PC-3 (cell line): ENCODE data around the gene ZFHX3. TPM values are rescaled to one million over a fixed set of nuclear protein-coding genes. Genes with fewer than 3 reads are reported as not detected.

Experiments used
- ATAC-seq: fragments of 200-7000 bp; cut with Tn5 transposase; 2 replicates; pipeline ENCODE4 v1.9.1; 2020; ENCODE audit warnings: mild to moderate bottlenecking, moderate library complexity
- BruUV-seq: library from RNA; stranded (reverse); fragments of 400-500 nt; replicated peaks from 2 replicates; lab custom pipeline; 2021; lab: Mats Ljungman, UMichigan
- CTCF ChIA-PET: fragments of 300-600 bp; sonication (Branson Sonifier 250); formaldehyde crosslinking; loops from one replicate; lab custom pipeline; 2022; ENCODE audit warnings: antibody characterized with exemption; lab: Charles Lee
- POLR2A ChIA-PET: fragments of 300-600 bp; sonication (Branson Sonifier 250); formaldehyde crosslinking; loops from one replicate; lab custom pipeline; 2022; ENCODE audit warnings: antibody characterized with exemption; ENCODE audit not compliant: unreplicated experiment; lab: Charles Lee
- DNase-seq: peaks from one replicate; pipeline ENCODE4 v3.0.0-alpha.2; 2015
- H2AFZ ChIP-seq: fragments of 300-600 bp; sonication (generic); 2 replicates; pipeline ENCODE4 v1.6.0; 2016; ENCODE audit warnings: antibody characterized with exemption, low read length
- H3F3A ChIP-seq: fragments of 300-600 bp; sonication (generic); one replicate; pipeline ENCODE4 v1.6.0; 2017; ENCODE audit warnings: antibody characterized with exemption, low read length, control low read depth, mild to moderate bottlenecking; ENCODE audit not compliant: unreplicated experiment
- H3K27ac ChIP-seq: fragments of 300-600 bp; sonication (generic); 2 replicates; pipeline ENCODE4 v1.5.1; 2016; ENCODE audit warnings: mild to moderate bottlenecking, low read length
- H3K27me3 ChIP-seq: fragments of 300-600 bp; sonication (generic); 2 replicates; pipeline ENCODE4 v1.6.1; 2016; ENCODE audit warnings: low read length, mixed read lengths
- H3K36me3 ChIP-seq: fragments of 300-600 bp; sonication (generic); 2 replicates; pipeline ENCODE4 v1.6.1; 2016; ENCODE audit warnings: low read depth, mixed run types, low read length, mixed read lengths
- H3K4me1 ChIP-seq: fragments of 300-600 bp; sonication (generic); 2 replicates; pipeline ENCODE4 v1.5.1; 2016; ENCODE audit warnings: low read length; ENCODE audit not compliant: insufficient read depth
- H3K4me2 ChIP-seq: fragments of 300-600 bp; sonication (generic); 2 replicates; pipeline ENCODE4 v1.6.0; 2016; ENCODE audit warnings: low read length
- H3K4me3 ChIP-seq: fragments of 300-600 bp; sonication (generic); 2 replicates; pipeline ENCODE4 v1.5.1; 2016; ENCODE audit warnings: mild to moderate bottlenecking, low read length, mixed read lengths
- H3K79me2 ChIP-seq: fragments of 300-600 bp; sonication (generic); 2 replicates; pipeline ENCODE4 v1.6.1; 2017; ENCODE audit warnings: low read length, mixed read lengths
- H3K9ac ChIP-seq: fragments of 300-600 bp; sonication (generic); 2 replicates; pipeline ENCODE4 v1.6.0; 2016; ENCODE audit warnings: mild to moderate bottlenecking, low read length
- H3K9me2 ChIP-seq: fragments of 300-600 bp; sonication (generic); replicated peaks from 2 replicates; pipeline ENCODE4 v1.6.1; 2016; ENCODE audit warnings: mixed run types, low read length, mixed read lengths
- H3K9me3 ChIP-seq: fragments of 300-600 bp; sonication (generic); 2 replicates; pipeline ENCODE4 v1.6.1; 2016; ENCODE audit warnings: low read length, mixed read lengths
- H4K20me1 ChIP-seq: fragments of 300-600 bp; sonication (generic); 2 replicates; pipeline ENCODE4 v1.6.1; 2016; ENCODE audit warnings: low read length, mixed read lengths
- CTCF ChIP-seq: fragments of 300-600 bp; sonication (generic); conservative IDR thresholded peaks from 2 replicates; pipeline ENCODE4 v1.5.1; 2017; ENCODE audit warnings: antibody characterized with exemption, low read depth, mild to moderate bottlenecking, low read length
- EZH2 ChIP-seq: fragments of 300-600 bp; sonication (generic); IDR thresholded peaks from one replicate; pipeline ENCODE4 v1.6.1; 2017; ENCODE audit warnings: antibody characterized with exemption, mild to moderate bottlenecking, low read length; ENCODE audit not compliant: unreplicated experiment
- EZH2phosphoT487 ChIP-seq: fragments of 300-600 bp; sonication (generic); IDR thresholded peaks from 2 replicates; pipeline ENCODE4 v1.6.1; 2018; ENCODE audit warnings: mild to moderate bottlenecking, antibody characterized with exemption, low read length, borderline replicate concordance
- intact Hi-C: fragments of 100-400 bp; cut with micrococcal nuclease; formaldehyde crosslinking; loops from 2 replicates; pipeline ENCODE4 v1.9.0; 2023
- total RNA-seq: library from RNA; depleted of rRNA; stranded (reverse); fragments of >200 nt; gene quantifications from 2 replicates; pipeline ENCODE4 v1.2.3, GENCODE V29; 2014

ZFHX3 gene
- total RNA-seq, 1 experiment from 2014 or later, result 3.5 TPM

- intact Hi-C loops, result no loop called here
- TF ChIP-seq EZH2phosphoT487 (no peak), CTCF (no peak), EZH2 (no peak)
- Histone ChIP-seq H3K79me2 (no peaks in the 10 kb centered on the region), H3F3A (no peaks in the 10 kb centered on the region), H3K4me3 (no peak overlapping the region), H3K36me3 (no peaks in the 10 kb centered on the region), H4K20me1 (no peaks in the 10 kb centered on the region), H2AFZ (no peak overlapping the region), H3K4me1 (no peaks in the 10 kb centered on the region), H3K9ac (no peak overlapping the region), H3K27ac (no peak overlapping the region), H3K4me2 (no peak overlapping the region), H3K9me2 (no peaks in the 10 kb centered on the region), H3K27me3 (no peaks in the 10 kb centered on the region), H3K9me3 (no peaks in the 10 kb centered on the region)
- ATAC-seq (no peak), DNase-seq (no peak)
- CTCF ChIA-PET, result no interaction called here
- BruUV-seq, result no TSS peak
- POLR2A ChIA-PET, result no interaction called here
Measured at GRCh38 chr16:72840631-72841381, 207.1 kb downstream of the ZFHX3 start.

- Histone ChIP-seq H2AFZ (no peak overlapping the region), H3K27ac (no peak overlapping the region), H3K9ac (no peak overlapping the region), H3K79me2 (no peaks in the 10 kb centered on the region), H3K9me3 (no peaks in the 10 kb centered on the region), H3F3A (no peaks in the 10 kb centered on the region), H3K27me3 (no peaks in the 10 kb centered on the region), H3K9me2 (no peaks in the 10 kb centered on the region), H4K20me1 (no peaks in the 10 kb centered on the region), H3K4me1 (no peaks in the 10 kb centered on the region), H3K4me2 (no peak overlapping the region), H3K4me3 (no peak overlapping the region), H3K36me3 (no peaks in the 10 kb centered on the region)
- no peak for DNase-seq
- intact Hi-C loops, result loop anchor here (10.0 kb wide), 1 partner anchor 334 kb away; no protein-coding TSS in a partner anchor
- ChIA-PET CTCF (no interaction called here), POLR2A (no interaction called here)
- ATAC-seq, result no peak
- TF ChIP-seq EZH2phosphoT487 (no peak), CTCF (no peak), EZH2 (no peak)
- no TSS peak for BruUV-seq
Measured at GRCh38 chr16:72838951-72839350, 209.0 kb downstream of the ZFHX3 start.

- CTCF ChIA-PET, result no interaction called here
- Histone ChIP-seq H3K4me1 (peaks cover 2% of the 10 kb centered on the region; the same call in 1 of the 2 replicates), H3K36me3 (no peaks in the 10 kb centered on the region), H3K27ac (no peak overlapping the region), H3K9me2 (no peaks in the 10 kb centered on the region), H2AFZ (no peak overlapping the region), H3K4me3 (no peak overlapping the region), H3K79me2 (no peaks in the 10 kb centered on the region), H3K9ac (no peak overlapping the region), H3K9me3 (no peaks in the 10 kb centered on the region), H3K27me3 (no peaks in the 10 kb centered on the region), H3K4me2 (no peak overlapping the region), H3F3A (no peaks in the 10 kb centered on the region), H4K20me1 (no peaks in the 10 kb centered on the region)
- no peak for TF ChIP-seq EZH2
- TF ChIP-seq CTCF, result no peak
- TF ChIP-seq EZH2phosphoT487, result no peak
- intact Hi-C loops, result loop anchor here (10.0 kb wide), 1 partner anchor 334 kb away; no protein-coding TSS in a partner anchor
- ATAC-seq, result no peak
- BruUV-seq, result no TSS peak
- POLR2A ChIA-PET, result no interaction called here
- no peak for DNase-seq
Measured at GRCh38 chr16:72838586-72838910, 209.4 kb downstream of the ZFHX3 start.
